GM18519 (cell line): ENCODE data around the gene SIPA1L3.
"Not testable (repeated sequence)": the region's sequence is repeated elsewhere in the genome, so short reads cannot be mapped to it uniquely, and the experiment has no call there.

Source experiments
- ATAC-seq: cut with Tn5 transposase; IDR thresholded peaks from one replicate; pipeline ENCODE4 v1.9.1; 2021; ENCODE audit warnings: mild to moderate bottlenecking, moderate library complexity; ENCODE audit not compliant: unreplicated experiment, low FRiP score

SIPA1L3 gene

GRCh38 chr19:37907735-37908455 is 887 bp downstream of the SIPA1L3 start:
- ATAC-seq, result no peak

- no peak for ATAC-seq
These were observed 2.7 kb downstream of the SIPA1L3 start for GRCh38 chr19:37909661-37910199.

- ATAC-seq, result no peak
These were observed 7.9 kb downstream of the SIPA1L3 start for GRCh38 chr19:37914908-37915307.

GRCh38 chr19:37920591-37921450 is 13.8 kb downstream of the SIPA1L3 start:
- no peak for ATAC-seq

- ATAC-seq, result not testable (repeated sequence)
These were observed 17.6 kb downstream of the SIPA1L3 start for GRCh38 chr19:37924573-37924972.

GRCh38 chr19:37925212-37925611 is 18.2 kb downstream of the SIPA1L3 start:
- no peak for ATAC-seq

- ATAC-seq, result no peak
These were observed 19.2 kb downstream of the SIPA1L3 start for GRCh38 chr19:37926255-37926654.

- no peak for ATAC-seq
These were observed 19.7 kb downstream of the SIPA1L3 start for GRCh38 chr19:37926711-37927110.

- no peak for ATAC-seq
These were observed 21.7 kb downstream of the SIPA1L3 start for GRCh38 chr19:37928527-37929286.

- ATAC-seq, result no peak
These were observed 22.4 kb downstream of the SIPA1L3 start for GRCh38 chr19:37929355-37929923.

GRCh38 chr19:37930416-37930815 is 23.4 kb downstream of the SIPA1L3 start:
- no peak for ATAC-seq

- no peak for ATAC-seq
These were observed 25.1 kb downstream of the SIPA1L3 start for GRCh38 chr19:37931881-37932655.

- ATAC-seq, result no peak
These were observed 26.3 kb downstream of the SIPA1L3 start for GRCh38 chr19:37932985-37933936.

GRCh38 chr19:37933937-37934358 is 26.9 kb downstream of the SIPA1L3 start:
- ATAC-seq, result no peak

GRCh38 chr19:37935341-37935740 is 28.3 kb downstream of the SIPA1L3 start:
- no peak for ATAC-seq

- ATAC-seq, result no peak
These were observed 29.2 kb downstream of the SIPA1L3 start for GRCh38 chr19:37936166-37936565.

- no peak for ATAC-seq
These were observed 29.9 kb downstream of the SIPA1L3 start for GRCh38 chr19:37936886-37937285.

- no peak for ATAC-seq
These were observed 31.3 kb downstream of the SIPA1L3 start for GRCh38 chr19:37938353-37938752.
